ENCODE measurements around the gene CYP2U1.
"Not testable (repeated sequence)": the region's sequence is repeated elsewhere in the genome, so short reads cannot be mapped to it uniquely, and the experiment has no call there.

CYP2U1 gene

GRCh38 chr4:107930821-107931774 is at the start of gene CYP2U1:
Gene CYP2U1, plus strand, starts transcription at chr4:107931549. Its CDS starts 95 bp downstream, at chr4:107931644.
- peak; percentile 91 for DNase-seq

- no peak for DNase-seq
Observed at GRCh38 chr4:107885865-107886264, 45.5 kb upstream of the CYP2U1 start.

GRCh38 chr4:107888237-107888636 is 43.1 kb upstream of the CYP2U1 start:
- peak; percentile 14 for DNase-seq

GRCh38 chr4:107890779-107891178 is 40.6 kb upstream of the CYP2U1 start:
- no peak for DNase-seq

- no peak for DNase-seq
Observed at GRCh38 chr4:107891299-107891698, 40.0 kb upstream of the CYP2U1 start.

GRCh38 chr4:107893171-107894137 is 37.9 kb upstream of the CYP2U1 start:
- no peak for DNase-seq

GRCh38 chr4:107894138-107894603 is 37.2 kb upstream of the CYP2U1 start:
- DNase-seq: no peak

GRCh38 chr4:107896158-107896645 is 35.1 kb upstream of the CYP2U1 start:
- DNase-seq: no peak

- DNase-seq: no peak
Observed at GRCh38 chr4:107896646-107897045, 34.7 kb upstream of the CYP2U1 start.

- DNase-seq: no peak
Observed at GRCh38 chr4:107897823-107898222, 33.5 kb upstream of the CYP2U1 start.

GRCh38 chr4:107900067-107900466 is 31.3 kb upstream of the CYP2U1 start:
- DNase-seq: no peak

GRCh38 chr4:107900508-107900907 is 30.8 kb upstream of the CYP2U1 start:
- no peak for DNase-seq

GRCh38 chr4:107901213-107901934 is 30.0 kb upstream of the CYP2U1 start:
- no peak for DNase-seq

GRCh38 chr4:107902715-107903114 is 28.6 kb upstream of the CYP2U1 start:
- no peak for DNase-seq

GRCh38 chr4:107905082-107905481 is 26.3 kb upstream of the CYP2U1 start:
- DNase-seq: not testable (repeated sequence)

GRCh38 chr4:107906458-107907100 is 24.8 kb upstream of the CYP2U1 start:
- DNase-seq: no peak

GRCh38 chr4:107908377-107908776 is 23.0 kb upstream of the CYP2U1 start:
- DNase-seq: no peak

GRCh38 chr4:107913283-107913899 is 18.0 kb upstream of the CYP2U1 start:
- DNase-seq: peak; percentile 87

- no peak for DNase-seq
Observed at GRCh38 chr4:107915220-107915619, 16.1 kb upstream of the CYP2U1 start.

- DNase-seq: no peak
Observed at GRCh38 chr4:107916623-107917022, 14.7 kb upstream of the CYP2U1 start.

GRCh38 chr4:107917500-107917899 is 13.8 kb upstream of the CYP2U1 start:
- DNase-seq: no peak

All from hematopoietic multipotent progenitor cell treated with erythropoietin and hydrocortisone succinate and interleukin-3 and kit ligand, for 4 days (in vitro differentiated cells).